UCSD-AML1 (cell line): ENCODE measurements around the gene NDUFA3.
"Not testable (repeated sequence)": the region's sequence is repeated elsewhere in the genome, so short reads cannot be mapped to it uniquely, and the experiment has no call there.

Source experiments
- DNase-seq: peaks from one replicate; lab custom pipeline; 2025; ENCODE audit not compliant: unreplicated experiment; lab: John Stamatoyannopoulos, UW

NDUFA3 gene

GRCh38 chr19:54102421-54103169 lies at the start of gene NDUFA3:
NDUFA3 (plus strand) TSS chr19:54102855; CDS start chr19:54102879, 24 bp downstream.
- peak; percentile 99 for DNase-seq

- peak; percentile 39 for DNase-seq
These were observed 40.0 kb upstream of the NDUFA3 start for GRCh38 chr19:54062643-54063042.

GRCh38 chr19:54063350-54064116 lies 39.1 kb upstream of the NDUFA3 start, which contains the start of gene VSTM1:
VSTM1 (minus strand) TSS chr19:54063897; CDS start chr19:54063777, 120 bp downstream.
- DNase-seq, result peak; percentile 45

- no peak for DNase-seq
These were observed 33.2 kb upstream of the NDUFA3 start for GRCh38 chr19:54069470-54069869.

GRCh38 chr19:54073829-54074228 lies 28.8 kb upstream of the NDUFA3 start:
- no peak for DNase-seq

- DNase-seq, result no peak
These were observed 27.8 kb upstream of the NDUFA3 start for GRCh38 chr19:54074851-54075250.

GRCh38 chr19:54077334-54077733 lies 25.3 kb upstream of the NDUFA3 start:
- no peak for DNase-seq

- no peak for DNase-seq
These were observed 21.6 kb upstream of the NDUFA3 start, which contains the start of gene TARM1 for GRCh38 chr19:54081032-54081431. TARM1 (minus strand) TSS chr19:54081365; CDS start chr19:54081340, 25 bp downstream.

- no peak for DNase-seq
These were observed 18.2 kb upstream of the NDUFA3 start for GRCh38 chr19:54084410-54084809.

- DNase-seq, result peak; percentile 38
These were observed 8.1 kb upstream of the NDUFA3 start for GRCh38 chr19:54094426-54095000.

GRCh38 chr19:54095136-54095858 lies 7.4 kb upstream of the NDUFA3 start:
- DNase-seq, result no peak

GRCh38 chr19:54095859-54096616 lies 6.6 kb upstream of the NDUFA3 start:
- DNase-seq, result not testable (repeated sequence)

GRCh38 chr19:54096617-54097106 lies 6.0 kb upstream of the NDUFA3 start:
- DNase-seq, result peak; percentile 19

GRCh38 chr19:54099190-54099902 lies 3.3 kb upstream of the NDUFA3 start:
- no peak for DNase-seq

- not testable (repeated sequence) for DNase-seq
These were observed 2.8 kb upstream of the NDUFA3 start for GRCh38 chr19:54099903-54100255.

GRCh38 chr19:54100561-54100960 lies 2.1 kb upstream of the NDUFA3 start, which contains the start of gene OSCAR:
OSCAR (minus strand) TSS chr19:54100803; CDS start chr19:54100792, 11 bp downstream.
- DNase-seq, result peak; percentile 71

GRCh38 chr19:54104998-54105715 lies 2.5 kb downstream of the NDUFA3 start:
- DNase-seq, result no peak

- no peak for DNase-seq
These were observed 3.1 kb downstream of the NDUFA3 start for GRCh38 chr19:54105796-54106195.

GRCh38 chr19:54106716-54107115 lies 4.1 kb downstream of the NDUFA3 start:
- DNase-seq, result no peak
